H9 (cell line): Measurements from ENCODE around the gene SUPT3H. TPM values are rescaled to one million over a fixed set of nuclear protein-coding genes. Genes with fewer than 3 reads are reported as not detected.

Experiments used
- DNase-seq: peaks from one replicate; pipeline ENCODE4 v3.0.0-alpha.2; 2017
- H2AFZ ChIP-seq: one replicate; pipeline ENCODE4 v1.6.1; 2013; ENCODE audit warnings: mild to moderate bottlenecking, low read length, control low read depth, moderate library complexity
- H2AK5ac ChIP-seq: 2 replicates; pipeline ENCODE4 v1.6.1; 2013; ENCODE audit warnings: low read length, control low read depth, mixed read lengths; ENCODE audit not compliant: insufficient read length
- H2BK120ac ChIP-seq: one replicate; pipeline ENCODE4 v1.6.1; 2013; ENCODE audit warnings: low read depth, mild to moderate bottlenecking, low read length, control low read depth, inconsistent platforms; ENCODE audit not compliant: poor library complexity, severe bottlenecking
- H2BK12ac ChIP-seq: 2 replicates; pipeline ENCODE4 v1.6.1; 2013; ENCODE audit warnings: low read length, control low read depth, mixed read lengths, low read depth; ENCODE audit not compliant: insufficient read length
- H2BK15ac ChIP-seq: 2 replicates; pipeline ENCODE4 v1.6.1; 2013; ENCODE audit warnings: low read depth, low read length, control low read depth
- H2BK20ac ChIP-seq: one replicate; pipeline ENCODE4 v1.6.1; 2013; ENCODE audit warnings: low read depth, mild to moderate bottlenecking, low read length, control low read depth, inconsistent platforms; ENCODE audit not compliant: poor library complexity, severe bottlenecking
- H2BK5ac ChIP-seq: 2 replicates; pipeline ENCODE4 v1.6.1; 2013; ENCODE audit warnings: low read length, control low read depth, mixed read lengths; ENCODE audit not compliant: insufficient read length
- H3K14ac ChIP-seq: 2 replicates; pipeline ENCODE4 v1.6.1; 2013; ENCODE audit warnings: low read length, control low read depth; ENCODE audit not compliant: insufficient read depth
- H3K18ac ChIP-seq: 2 replicates; pipeline ENCODE4 v1.6.1; 2013; ENCODE audit warnings: low read depth, mild to moderate bottlenecking, mixed read lengths, low read length, control low read depth; ENCODE audit not compliant: insufficient read length
- H3K23ac ChIP-seq: 2 replicates; pipeline ENCODE4 v1.6.1; 2013; ENCODE audit warnings: low read length, control low read depth, mixed read lengths, low read depth; ENCODE audit not compliant: insufficient read length
- H3K23me2 ChIP-seq: 2 replicates; pipeline ENCODE4 v1.6.1; 2013; ENCODE audit warnings: low read depth, mild to moderate bottlenecking, mixed read lengths, low read length, control low read depth; ENCODE audit not compliant: insufficient read length, poor library complexity, severe bottlenecking
- H3K27ac ChIP-seq: 2 replicates; pipeline ENCODE4 v1.5.1; 2013; ENCODE audit warnings: low read length, control low read depth, mixed read lengths, low read depth; ENCODE audit not compliant: insufficient read length
- H3K27me3 ChIP-seq: 2 replicates; pipeline ENCODE4 v1.6.1; 2013; ENCODE audit warnings: low read length, control low read depth, inconsistent platforms; ENCODE audit not compliant: insufficient read depth
- H3K4ac ChIP-seq: 2 replicates; pipeline ENCODE4 v1.6.1; 2013; ENCODE audit warnings: low read depth, mild to moderate bottlenecking, control low read depth, inconsistent platforms, low read length, moderate library complexity
- H3K4me1 ChIP-seq: 2 replicates; pipeline ENCODE4 v1.6.1; 2013; ENCODE audit warnings: low read length, control low read depth, inconsistent platforms; ENCODE audit not compliant: insufficient read depth
- H3K4me2 ChIP-seq: 2 replicates; pipeline ENCODE4 v1.6.1; 2013; ENCODE audit warnings: low read length, control low read depth, mixed read lengths; ENCODE audit not compliant: insufficient read length, insufficient read depth
- H3K56ac ChIP-seq: 2 replicates; pipeline ENCODE4 v1.6.1; 2013; ENCODE audit warnings: low read depth, mild to moderate bottlenecking, mixed read lengths, low read length, control low read depth; ENCODE audit not compliant: insufficient read length
- H3K79me1 ChIP-seq: 2 replicates; pipeline ENCODE4 v1.6.1; 2013; ENCODE audit warnings: low read depth, mild to moderate bottlenecking, moderate library complexity, low read length, control low read depth, inconsistent platforms; ENCODE audit not compliant: insufficient read depth, poor library complexity, severe bottlenecking
- H3K79me2 ChIP-seq: 2 replicates; pipeline ENCODE4 v1.6.1; 2013; ENCODE audit warnings: low read length, control low read depth, inconsistent platforms; ENCODE audit not compliant: insufficient read depth
- H3K9ac ChIP-seq: 2 replicates; pipeline ENCODE4 v1.6.1; 2013; ENCODE audit warnings: low read length, control low read depth, mixed read lengths; ENCODE audit not compliant: insufficient read length; ENCODE audit errors: extremely low read depth
- H3K9me3 ChIP-seq: one replicate; pipeline ENCODE4 v1.6.1; 2013; ENCODE audit warnings: low read depth, low read length, inconsistent platforms; ENCODE audit not compliant: control insufficient read depth
- H3T11ph ChIP-seq: one replicate; pipeline ENCODE4 v1.6.1; 2013; ENCODE audit warnings: mild to moderate bottlenecking, low read length, control low read depth, inconsistent platforms
- H4K20me1 ChIP-seq: one replicate; pipeline ENCODE4 v1.6.1; 2013; ENCODE audit not compliant: control insufficient read depth, insufficient read length, insufficient read depth
- H4K5ac ChIP-seq: 2 replicates; pipeline ENCODE4 v1.6.1; 2013; ENCODE audit warnings: low read depth, mild to moderate bottlenecking, mixed read lengths, low read length, control low read depth; ENCODE audit not compliant: insufficient read length
- H4K8ac ChIP-seq: replicated peaks from 2 replicates; pipeline ENCODE4 v1.6.1; 2013; ENCODE audit warnings: low read length, control low read depth, mixed read lengths, low read depth; ENCODE audit not compliant: insufficient read length
- H4K91ac ChIP-seq: 2 replicates; pipeline ENCODE4 v1.6.1; 2013; ENCODE audit warnings: low read depth, mild to moderate bottlenecking, moderate library complexity, mixed read lengths, low read length, control low read depth; ENCODE audit not compliant: insufficient read length
- H3K27ac Mint-ChIP-seq, 3 experiments: 2 replicates in 2 of 3; 3 replicates in 1 of 3; pipeline ENCODE4 v1.8.0; 2020 to 2021; ENCODE audit warnings: mixed read lengths in 3 of 3, mild to moderate bottlenecking in 1 of 3, moderate library complexity in 1 of 3
- H3K27me3 Mint-ChIP-seq: 2 replicates; pipeline ENCODE4 v1.8.0; 2021; ENCODE audit warnings: low read depth, mild to moderate bottlenecking, moderate library complexity, mixed read lengths
- H3K36me3 Mint-ChIP-seq, 3 experiments: 2 replicates in 2 of 3; 3 replicates in 1 of 3; pipeline ENCODE4 v1.8.0; 2020 to 2021; ENCODE audit warnings: low read depth in 3 of 3, mixed read lengths in 3 of 3; ENCODE audit not compliant: insufficient read depth in 1 of 3
- H3K4me1 Mint-ChIP-seq, 2 experiments: 2 replicates each; pipeline ENCODE4 v1.8.0; 2020; ENCODE audit warnings: mixed read lengths in 2 of 2
- H3K4me3 Mint-ChIP-seq, 2 experiments: 2 replicates in 1 of 2; 3 replicates in 1 of 2; pipeline ENCODE4 v1.8.0; 2020 to 2021; ENCODE audit warnings: mild to moderate bottlenecking in 2 of 2, mixed read lengths in 2 of 2, moderate library complexity in 1 of 2
- H3K9me3 Mint-ChIP-seq, 2 experiments: 2 replicates in 1 of 2; 3 replicates in 1 of 2; pipeline ENCODE4 v1.8.0; 2020; ENCODE audit warnings: mild to moderate bottlenecking in 2 of 2, mixed read lengths in 2 of 2, moderate library complexity in 1 of 2
- WGBS: extraction: QIAGEN DNeasy Blood & Tissue Kit; methylation state at CpG from one replicate; pipeline ENCODE4 v1.1.7; 2013; ENCODE audit warnings: missing lambda C conversion rate, low lambda C conversion rate, mixed read lengths; ENCODE audit not compliant: insufficient read length; ENCODE audit errors: extremely low coverage; 5-methylcytosine and 5-hydroxymethylcytosine counted together
- total RNA-seq: library from RNA; stranded (reverse); gene quantifications from 2 replicates; pipeline ENCODE4 v1.2.1, GENCODE V29; 2021
- TF ChIP-seq, protein P1 (sequence below): fragments of 200-600 bp; sonication (generic); conservative IDR thresholded peaks from 3 replicates; pipeline ENCODE4 v1.8.0; 2021; ENCODE audit warnings: antibody characterized with exemption, mild to moderate bottlenecking

SUPT3H gene
- total RNA-seq, 1 experiment from 2014 or later, result 22.5 TPM

DNA sequence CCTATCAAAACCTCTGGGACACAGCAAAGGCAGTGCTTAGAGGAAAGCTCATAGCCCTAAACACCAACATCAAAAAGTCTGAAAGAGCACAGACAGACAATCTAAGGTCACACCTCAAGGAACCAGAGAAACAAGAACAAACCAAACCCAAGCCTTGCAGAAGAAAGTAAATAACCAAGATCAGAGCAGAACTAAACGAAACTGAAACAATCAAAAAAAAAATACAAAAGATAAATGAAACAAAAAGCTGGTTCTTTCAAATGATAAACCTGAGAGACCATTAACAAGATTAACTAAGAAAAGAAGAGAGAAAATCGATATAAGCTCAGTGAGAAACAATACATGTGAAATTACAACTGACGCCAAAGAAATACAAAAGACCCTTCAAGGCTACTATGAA, 84.4 kb downstream of the SUPT3H start:
- Histone ChIP-seq H4K91ac (no peak overlapping the region), H3K14ac (no peak overlapping the region), H3T11ph (no peak overlapping the region), H4K5ac (no peak overlapping the region), H3K56ac (no peak overlapping the region), H2BK20ac (no peak overlapping the region), H2BK120ac (no peak overlapping the region), H3K9ac (no peak overlapping the region), H3K4me2 (no peak overlapping the region), H3K79me2 (no peaks in the 10 kb centered on the region), H3K4ac (no peak overlapping the region), H3K18ac (no peak overlapping the region), H3K27ac (no peak overlapping the region), H4K8ac (no peak overlapping the region), H3K79me1 (no peaks in the 10 kb centered on the region), H3K23me2 (no peaks in the 10 kb centered on the region), H3K27me3 (no peaks in the 10 kb centered on the region), H4K20me1 (no peaks in the 10 kb centered on the region), H2AK5ac (no peak overlapping the region), H2BK12ac (no peak overlapping the region), H2BK5ac (no peak overlapping the region), H3K23ac (no peak overlapping the region), H3K9me3 (no peaks in the 10 kb centered on the region), H3K4me1 (no peaks in the 10 kb centered on the region), H2BK15ac (no peak overlapping the region), H2AFZ (no peak overlapping the region)
- H3K9me3 Mint-ChIP-seq, result peaks cover 5 to 9% of the 10 kb centered on the region in 2 experiments; a peak in 3 of 5 replicates
- TF ChIP-seq, protein P1, sequence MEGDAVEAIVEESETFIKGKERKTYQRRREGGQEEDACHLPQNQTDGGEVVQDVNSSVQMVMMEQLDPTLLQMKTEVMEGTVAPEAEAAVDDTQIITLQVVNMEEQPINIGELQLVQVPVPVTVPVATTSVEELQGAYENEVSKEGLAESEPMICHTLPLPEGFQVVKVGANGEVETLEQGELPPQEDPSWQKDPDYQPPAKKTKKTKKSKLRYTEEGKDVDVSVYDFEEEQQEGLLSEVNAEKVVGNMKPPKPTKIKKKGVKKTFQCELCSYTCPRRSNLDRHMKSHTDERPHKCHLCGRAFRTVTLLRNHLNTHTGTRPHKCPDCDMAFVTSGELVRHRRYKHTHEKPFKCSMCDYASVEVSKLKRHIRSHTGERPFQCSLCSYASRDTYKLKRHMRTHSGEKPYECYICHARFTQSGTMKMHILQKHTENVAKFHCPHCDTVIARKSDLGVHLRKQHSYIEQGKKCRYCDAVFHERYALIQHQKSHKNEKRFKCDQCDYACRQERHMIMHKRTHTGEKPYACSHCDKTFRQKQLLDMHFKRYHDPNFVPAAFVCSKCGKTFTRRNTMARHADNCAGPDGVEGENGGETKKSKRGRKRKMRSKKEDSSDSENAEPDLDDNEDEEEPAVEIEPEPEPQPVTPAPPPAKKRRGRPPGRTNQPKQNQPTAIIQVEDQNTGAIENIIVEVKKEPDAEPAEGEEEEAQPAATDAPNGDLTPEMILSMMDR, result no peak
- DNase-seq, result no peak
- H3K27me3 Mint-ChIP-seq, result no peaks in the 10 kb centered on the region
- peaks cover 9 to 19% of the 10 kb centered on the region in 2 experiments for H3K4me1 Mint-ChIP-seq
- H3K4me3 Mint-ChIP-seq, result no peak overlapping the region
- H3K27ac Mint-ChIP-seq, result no peak overlapping the region
- peaks cover 2 to 15% (median 11%) of the 10 kb centered on the region in 3 experiments; a peak in 6 of 7 replicates for H3K36me3 Mint-ChIP-seq
- no CpG with 5 or more reads among the region's 3 CpGs for whole genome bisulfite sequencing
